CD8-positive, alpha-beta memory T cell (primary cell): ENCODE measurements around the gene STK4. TPM values are rescaled to one million over a fixed set of nuclear protein-coding genes. Genes with fewer than 3 reads are reported as not detected.

Experiments used
- CTCF ChIA-PET: fragments of 350-600 bp; sonication (Branson Sonifier 250); formaldehyde crosslinking; loops from one replicate; lab custom pipeline; 2021; ENCODE audit warnings: antibody characterized with exemption; lab: Charles Lee
- POLR2A ChIA-PET: fragments of 350-600 bp; sonication (Branson Sonifier 250); formaldehyde crosslinking; loops from one replicate; lab custom pipeline; 2021; ENCODE audit warnings: antibody characterized with exemption; lab: Charles Lee
- DNase-seq, 5 donors: peaks; one replicate each; pipeline versions ENCODE4 v3.0.0 to v3.0.0-alpha.2; 2020 to 2022; ENCODE audit warnings: mixed read lengths in 1 of 5
- H3K27ac ChIP-seq: one replicate; pipeline ENCODE4 v1.7.0; 2013; ENCODE audit warnings: low read depth, mild to moderate bottlenecking, low read length, moderate library complexity
- H3K27me3 ChIP-seq: 2 replicates; pipeline ENCODE4 v1.7.0; 2013; ENCODE audit warnings: low read length, mild to moderate bottlenecking; ENCODE audit not compliant: insufficient read depth, poor library complexity, severe bottlenecking
- H3K36me3 ChIP-seq: 2 replicates; pipeline ENCODE4 v1.7.0; 2013; ENCODE audit warnings: mild to moderate bottlenecking, low read length, moderate library complexity; ENCODE audit not compliant: insufficient read depth
- H3K4me1 ChIP-seq: 2 replicates; pipeline ENCODE4 v1.7.0; 2013; ENCODE audit warnings: mild to moderate bottlenecking, low read length, moderate library complexity; ENCODE audit not compliant: insufficient read depth
- H3K4me3 ChIP-seq: 2 replicates; pipeline ENCODE4 v1.7.0; 2013; ENCODE audit warnings: mild to moderate bottlenecking, low read length
- H3K9me3 ChIP-seq: 2 replicates; pipeline ENCODE4 v1.7.0; 2013; ENCODE audit warnings: mild to moderate bottlenecking, low read length
- H3K27ac Mint-ChIP-seq, 8 donors: one replicate each; pipeline ENCODE4 v1.8.0; 2020 to 2021; ENCODE audit warnings: mixed read lengths in 8 of 8, mild to moderate bottlenecking in 6 of 8, inconsistent platforms in 3 of 8, moderate library complexity in 3 of 8
- H3K27me3 Mint-ChIP-seq, 2 donors: one replicate each; pipeline ENCODE4 v1.8.0; 2020 to 2021; ENCODE audit warnings: mixed read lengths in 2 of 2, mild to moderate bottlenecking in 1 of 2, moderate library complexity in 1 of 2
- H3K36me3 Mint-ChIP-seq, 3 donors: one replicate each; pipeline ENCODE4 v1.8.0; 2020 to 2021; ENCODE audit warnings: mixed read lengths in 3 of 3, inconsistent platforms in 1 of 3, mild to moderate bottlenecking in 1 of 3
- H3K4me1 Mint-ChIP-seq, 3 donors: one replicate each; pipeline ENCODE4 v1.8.0; 2020 to 2021; ENCODE audit warnings: mixed read lengths in 3 of 3, inconsistent platforms in 1 of 3, mild to moderate bottlenecking in 1 of 3
- H3K4me3 Mint-ChIP-seq, 7 donors: one replicate each; pipeline ENCODE4 v1.8.0; 2020 to 2021; ENCODE audit warnings: mixed read lengths in 7 of 7, mild to moderate bottlenecking in 6 of 7, moderate library complexity in 4 of 7, inconsistent platforms in 2 of 7
- H3K9me3 Mint-ChIP-seq, 5 donors: one replicate each; pipeline ENCODE4 v1.8.0; 2020 to 2022; ENCODE audit warnings: mixed read lengths in 5 of 5, mild to moderate bottlenecking in 3 of 5, moderate library complexity in 2 of 5, inconsistent platforms in 1 of 5
- polyA plus RNA-seq: library from polyadenylated mRNA; unstranded; fragments of 300-500 nt; fragmentation: Illumina TruSeq; gene quantifications from one replicate; pipeline ENCODE4 v1.2.3, GENCODE V29; 2021
- total RNA-seq, 2 experiments: library from RNA; stranded (reverse); gene quantifications; one replicate each; pipeline ENCODE4 v1.2.3, GENCODE V29; 2021

Gene STK4
- total and polyA plus RNA-seq, 3 experiments from 2014 or later, result 192 to 210 (median 200) TPM

- POLR2A ChIA-PET, result no interaction called here
- no peak overlapping the region for H3K27ac Mint-ChIP-seq
Measured at GRCh38 chr20:45104786-45105185, 138.5 kb downstream of the STK4 start.

GRCh38 chr20:45105317-45105716 lies 139.0 kb downstream of the STK4 start:
- H3K4me3 ChIP-seq, result no peak overlapping the region
- H3K27ac ChIP-seq, result no peak overlapping the region
- Mint-ChIP-seq H3K9me3 (no peaks in the 10 kb centered on the region), H3K27ac (no peak overlapping the region), H3K27me3 (peaks cover 14 to 45% of the 10 kb centered on the region in 2 donors), H3K4me3 (no peak overlapping the region), H3K36me3 (peaks cover 0 to 4% (median 0%) of the 10 kb centered on the region in 3 donors), H3K4me1 (peaks cover 2 to 7% (median 4%) of the 10 kb centered on the region in 3 donors)
- no peaks in the 10 kb centered on the region for H3K36me3 ChIP-seq
- ChIA-PET CTCF (interaction anchor here (4.5 kb wide), 1 partner anchor 9 kb away, joined by 26 read pairs; no protein-coding TSS in a partner anchor), POLR2A (no interaction called here)
- no peak for DNase-seq
- H3K9me3 ChIP-seq, result no peaks in the 10 kb centered on the region
- no peaks in the 10 kb centered on the region for H3K4me1 ChIP-seq
- H3K27me3 ChIP-seq, result peaks cover 4% of the 10 kb centered on the region

More at GRCh38 chr20:45104786-45105185, 138.5 kb downstream of the STK4 start:
- no peaks in the 10 kb centered on the region for H3K9me3 Mint-ChIP-seq
- H3K36me3 Mint-ChIP-seq, result peaks cover 0 to 4% (median 0%) of the 10 kb centered on the region in 3 donors
- no peaks in the 10 kb centered on the region for H3K4me1 ChIP-seq
- peaks cover 2 to 12% (median 4%) of the 10 kb centered on the region in 3 donors for H3K4me1 Mint-ChIP-seq
- CTCF ChIA-PET, result interaction anchor here (4.5 kb wide), 1 partner anchor 8 kb away, joined by 26 read pairs; no protein-coding TSS in a partner anchor
- H3K27ac ChIP-seq, result no peak overlapping the region
- no peak overlapping the region for H3K4me3 Mint-ChIP-seq
- DNase-seq, result no peak
- peaks cover 19 to 50% of the 10 kb centered on the region in 2 donors for H3K27me3 Mint-ChIP-seq
- H3K9me3 ChIP-seq, result no peaks in the 10 kb centered on the region
- H3K27me3 ChIP-seq, result peaks cover 9% of the 10 kb centered on the region
- no peaks in the 10 kb centered on the region for H3K36me3 ChIP-seq
- no peak overlapping the region for H3K4me3 ChIP-seq

- Mint-ChIP-seq H3K9me3 (no peaks in the 10 kb centered on the region), H3K27ac (no peak overlapping the region), H3K4me1 (peaks cover 2 to 3% (median 2%) of the 10 kb centered on the region in 3 donors), H3K36me3 (no peaks in the 10 kb centered on the region), H3K4me3 (no peak overlapping the region), H3K27me3 (peaks cover 9 to 19% of the 10 kb centered on the region in 2 donors)
- Histone ChIP-seq H3K9me3 (no peaks in the 10 kb centered on the region), H3K36me3 (no peaks in the 10 kb centered on the region), H3K4me3 (no peak overlapping the region), H3K27ac (no peak overlapping the region), H3K4me1 (no peaks in the 10 kb centered on the region), H3K27me3 (no peaks in the 10 kb centered on the region)
- CTCF ChIA-PET, result interaction anchor here (1.2 to 4.3 kb wide), 2 partner anchors 13 to 66 kb away, joined by 3 to 18 read pairs; no protein-coding TSS in a partner anchor
- POLR2A ChIA-PET, result no interaction called here
- DNase-seq, result no peak
Measured at GRCh38 chr20:45109634-45110033, 143.3 kb downstream of the STK4 start.

DNA sequence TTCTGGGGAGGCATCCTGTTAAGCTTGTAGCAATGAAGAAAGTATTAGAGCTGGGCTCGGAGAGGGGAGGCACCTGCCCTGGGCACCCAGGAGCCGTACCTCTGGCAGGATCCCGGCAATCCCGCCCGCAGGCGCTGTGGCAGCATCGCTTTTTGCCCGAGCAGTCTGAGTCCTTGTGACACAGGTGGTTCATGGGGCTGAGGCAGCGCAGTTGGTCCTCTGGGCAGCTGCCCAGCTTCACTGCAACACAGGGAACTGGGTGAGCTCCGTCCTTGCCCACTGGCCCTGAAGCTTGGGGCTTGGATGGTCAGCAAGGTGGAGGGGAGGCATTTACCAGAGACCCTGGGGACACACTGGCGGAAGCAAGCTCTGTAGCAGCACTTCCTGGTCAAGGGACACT lies 144.0 kb downstream of the STK4 start:
- no peak overlapping the region for H3K4me3 ChIP-seq
- H3K27ac Mint-ChIP-seq, result no peak overlapping the region
- H3K27me3 Mint-ChIP-seq, result peaks cover 10 to 17% of the 10 kb centered on the region in 2 donors
- no peaks in the 10 kb centered on the region for H3K36me3 ChIP-seq
- no peaks in the 10 kb centered on the region for H3K36me3 Mint-ChIP-seq
- ChIA-PET POLR2A (no interaction called here), CTCF (interaction anchor here (1.2 to 4.3 kb wide), 3 partner anchors 14 to 438 kb away, joined by 3 to 18 read pairs (median 3); no protein-coding TSS in a partner anchor)
- H3K9me3 ChIP-seq, result no peaks in the 10 kb centered on the region
- H3K27ac ChIP-seq, result no peak overlapping the region
- H3K4me1 ChIP-seq, result no peaks in the 10 kb centered on the region
- DNase-seq, result no peak
- H3K27me3 ChIP-seq, result no peaks in the 10 kb centered on the region
- H3K4me3 Mint-ChIP-seq, result no peak overlapping the region
- H3K9me3 Mint-ChIP-seq, result no peaks in the 10 kb centered on the region
- peaks cover 5 to 9% (median 8%) of the 10 kb centered on the region in 3 donors for H3K4me1 Mint-ChIP-seq

DNA sequence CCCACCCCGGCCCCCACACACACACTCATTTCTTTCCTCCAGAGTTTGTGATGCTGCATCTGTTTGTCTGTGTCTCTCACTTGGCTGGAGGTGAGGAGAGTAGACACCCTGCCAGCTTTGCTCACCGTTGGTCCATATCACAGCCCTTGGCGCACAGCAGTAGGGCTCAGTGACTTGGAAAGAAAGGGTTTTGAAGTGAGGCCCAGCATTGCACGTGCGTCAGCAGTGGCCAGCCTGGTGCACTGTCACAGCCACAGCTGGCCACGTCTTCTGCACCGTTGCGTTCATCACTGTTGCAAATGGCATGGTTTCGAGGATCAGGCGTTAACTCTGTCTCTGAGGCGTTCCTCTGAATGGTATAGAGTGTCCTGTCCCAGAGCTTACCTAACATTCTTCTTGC lies 145.0 kb downstream of the STK4 start:
- no peaks in the 10 kb centered on the region for H3K9me3 Mint-ChIP-seq
- peaks cover 5 to 14% (median 8%) of the 10 kb centered on the region in 3 donors for H3K4me1 Mint-ChIP-seq
- H3K27me3 Mint-ChIP-seq, result peaks cover 11 to 17% of the 10 kb centered on the region in 2 donors
- H3K27me3 ChIP-seq, result no peaks in the 10 kb centered on the region
- H3K4me3 ChIP-seq, result no peak overlapping the region
- no peak overlapping the region for H3K4me3 Mint-ChIP-seq
- no peaks in the 10 kb centered on the region for H3K4me1 ChIP-seq
- H3K36me3 Mint-ChIP-seq, result no peaks in the 10 kb centered on the region
- no peak for DNase-seq
- ChIA-PET CTCF (interaction anchor here (0.9 to 4.3 kb wide), 7 partner anchors 8 to 439 kb away, joined by 3 to 18 read pairs (median 3); no protein-coding TSS in a partner anchor), POLR2A (no interaction called here)
- H3K27ac ChIP-seq, result no peak overlapping the region
- no peaks in the 10 kb centered on the region for H3K36me3 ChIP-seq
- H3K27ac Mint-ChIP-seq, result peak overlapping the region in 1 of 8 donors; percentile 26
- no peaks in the 10 kb centered on the region for H3K9me3 ChIP-seq

DNA sequence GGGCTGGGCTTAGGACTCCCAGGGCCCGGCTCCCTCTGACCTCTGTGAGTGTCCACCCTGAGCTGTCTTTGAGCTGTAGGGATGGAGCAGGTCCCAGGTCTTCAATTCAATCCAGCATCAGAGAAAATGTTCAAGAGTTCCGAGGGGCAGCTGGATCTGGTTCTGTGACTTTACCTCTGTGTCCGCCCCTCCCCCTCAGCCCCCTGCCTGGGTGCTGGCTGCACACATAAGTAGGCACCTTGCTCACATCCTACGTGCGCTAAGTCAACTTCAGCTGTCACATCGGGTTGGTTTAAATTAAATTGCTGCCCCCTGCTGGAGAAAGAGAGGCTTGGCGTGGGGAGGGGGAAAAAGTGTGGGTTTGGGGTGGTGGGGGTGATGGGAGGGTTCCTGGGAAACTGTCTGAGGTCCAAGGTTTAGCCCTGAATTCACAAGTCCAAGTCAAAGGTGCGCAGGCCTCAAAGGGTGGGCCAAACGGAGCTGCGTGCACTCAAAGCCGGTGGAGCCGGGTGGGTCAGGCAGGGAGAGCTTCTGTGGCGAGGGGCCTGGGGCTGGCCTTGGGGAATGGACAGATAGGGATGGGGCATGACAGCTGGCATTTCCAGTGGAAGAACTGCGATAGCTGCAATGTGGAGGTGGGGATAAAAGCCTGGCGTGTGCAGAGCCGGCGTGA lies 145.6 kb downstream of the STK4 start:
- H3K4me1 Mint-ChIP-seq, result peaks cover 5 to 14% (median 8%) of the 10 kb centered on the region in 3 donors
- peaks cover 11 to 14% of the 10 kb centered on the region in 2 donors for H3K27me3 Mint-ChIP-seq
- no peak overlapping the region for H3K27ac Mint-ChIP-seq

DNA sequence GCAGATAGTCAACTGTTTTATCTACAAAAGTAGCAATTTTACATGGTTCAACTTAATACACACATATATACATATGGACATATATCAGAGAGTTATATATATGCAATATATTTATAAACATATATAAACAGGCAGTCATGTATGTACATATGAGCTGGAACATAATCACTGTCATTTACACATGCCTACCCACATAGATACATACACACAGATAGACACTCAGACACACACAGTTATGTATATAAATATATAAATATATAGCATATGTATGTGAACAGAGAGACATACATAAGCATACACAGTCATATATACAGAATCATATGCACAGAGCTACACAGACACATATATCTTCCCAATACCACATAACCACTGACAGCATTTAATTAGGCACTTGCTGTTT lies 146.4 kb downstream of the STK4 start:
- H3K36me3 Mint-ChIP-seq, result no peaks in the 10 kb centered on the region
- no peak overlapping the region for H3K4me3 Mint-ChIP-seq
- CTCF ChIA-PET, result interaction anchor here (1.0 to 4.3 kb wide), 7 partner anchors 8 to 176 kb away, joined by 3 to 18 read pairs (median 3); no protein-coding TSS in a partner anchor
- Histone ChIP-seq H3K36me3 (no peaks in the 10 kb centered on the region), H3K27ac (no peak overlapping the region), H3K27me3 (no peaks in the 10 kb centered on the region), H3K4me3 (no peak overlapping the region), H3K4me1 (no peaks in the 10 kb centered on the region), H3K9me3 (no peaks in the 10 kb centered on the region)
- H3K27ac Mint-ChIP-seq, result peak overlapping the region in 1 of 8 donors; percentile 46
- H3K4me1 Mint-ChIP-seq, result peaks cover 5 to 14% (median 8%) of the 10 kb centered on the region in 3 donors
- no peaks in the 10 kb centered on the region for H3K9me3 Mint-ChIP-seq
- H3K27me3 Mint-ChIP-seq, result peaks cover 14 to 15% of the 10 kb centered on the region in 2 donors
- POLR2A ChIA-PET, result no interaction called here
- DNase-seq, result no peak

More for the DNA sequence above, 145.6 kb downstream of the STK4 start:
- Mint-ChIP-seq H3K4me3 (no peak overlapping the region), H3K36me3 (no peaks in the 10 kb centered on the region), H3K9me3 (no peaks in the 10 kb centered on the region)
- Histone ChIP-seq H3K27ac (no peak overlapping the region), H3K27me3 (no peaks in the 10 kb centered on the region), H3K9me3 (no peaks in the 10 kb centered on the region), H3K4me3 (no peak overlapping the region), H3K36me3 (no peaks in the 10 kb centered on the region), H3K4me1 (no peaks in the 10 kb centered on the region)
- CTCF ChIA-PET, result interaction anchor here (0.9 to 4.3 kb wide), 9 partner anchors 9 to 175 kb away, joined by 3 to 18 read pairs (median 3); no protein-coding TSS in a partner anchor
- POLR2A ChIA-PET, result no interaction called here
- DNase-seq, result no peak

DNA sequence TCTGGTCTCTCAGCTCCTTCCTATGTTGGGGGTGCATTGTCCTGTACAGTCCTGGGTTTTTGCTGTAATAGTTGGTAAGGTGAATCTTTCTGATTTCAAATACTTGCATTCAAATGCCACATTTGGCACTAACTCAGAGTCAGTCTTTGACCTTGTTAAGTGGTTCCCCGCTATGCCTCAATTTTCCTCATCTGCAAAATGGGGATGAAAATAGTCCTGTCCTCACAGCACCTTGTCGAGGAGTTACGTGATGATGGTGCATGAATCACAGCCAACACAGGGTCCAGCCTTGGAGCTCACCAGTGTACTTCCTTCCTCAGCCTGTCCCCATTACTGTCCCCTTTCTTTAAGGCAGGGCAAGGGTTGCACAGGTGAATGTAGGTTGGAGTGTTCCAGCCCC lies 147.6 kb downstream of the STK4 start:
- H3K36me3 Mint-ChIP-seq, result no peaks in the 10 kb centered on the region
- H3K4me3 Mint-ChIP-seq, result no peak overlapping the region
- H3K4me1 Mint-ChIP-seq, result peaks cover 5 to 14% (median 8%) of the 10 kb centered on the region in 3 donors
- no peak for DNase-seq
- peak overlapping the region in 1 of 8 donors; percentile 42 for H3K27ac Mint-ChIP-seq
- no peaks in the 10 kb centered on the region for H3K9me3 Mint-ChIP-seq
- Histone ChIP-seq H3K4me3 (no peak overlapping the region), H3K9me3 (no peaks in the 10 kb centered on the region), H3K4me1 (no peaks in the 10 kb centered on the region), H3K36me3 (no peaks in the 10 kb centered on the region), H3K27ac (no peak overlapping the region), H3K27me3 (no peaks in the 10 kb centered on the region)
- CTCF ChIA-PET, result interaction anchor here (1.1 to 1.3 kb wide), 2 partner anchors 10 to 17 kb away, joined by 5 read pairs; no protein-coding TSS in a partner anchor
- POLR2A ChIA-PET, result interaction anchor here (0.5 kb wide), 1 partner anchor 125 kb away, joined by 3 read pairs; no protein-coding TSS in a partner anchor
- H3K27me3 Mint-ChIP-seq, result peaks cover 9 to 14% of the 10 kb centered on the region in 2 donors
